Measurements from ENCODE around the gene SIAH1. TPM values are rescaled to one million over a fixed set of nuclear protein-coding genes. Genes with fewer than 3 reads are reported as not detected.

The SIAH1 gene, protein sequence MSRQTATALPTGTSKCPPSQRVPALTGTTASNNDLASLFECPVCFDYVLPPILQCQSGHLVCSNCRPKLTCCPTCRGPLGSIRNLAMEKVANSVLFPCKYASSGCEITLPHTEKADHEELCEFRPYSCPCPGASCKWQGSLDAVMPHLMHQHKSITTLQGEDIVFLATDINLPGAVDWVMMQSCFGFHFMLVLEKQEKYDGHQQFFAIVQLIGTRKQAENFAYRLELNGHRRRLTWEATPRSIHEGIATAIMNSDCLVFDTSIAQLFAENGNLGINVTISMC
- 90.0 TPM for total RNA-seq

DNA sequence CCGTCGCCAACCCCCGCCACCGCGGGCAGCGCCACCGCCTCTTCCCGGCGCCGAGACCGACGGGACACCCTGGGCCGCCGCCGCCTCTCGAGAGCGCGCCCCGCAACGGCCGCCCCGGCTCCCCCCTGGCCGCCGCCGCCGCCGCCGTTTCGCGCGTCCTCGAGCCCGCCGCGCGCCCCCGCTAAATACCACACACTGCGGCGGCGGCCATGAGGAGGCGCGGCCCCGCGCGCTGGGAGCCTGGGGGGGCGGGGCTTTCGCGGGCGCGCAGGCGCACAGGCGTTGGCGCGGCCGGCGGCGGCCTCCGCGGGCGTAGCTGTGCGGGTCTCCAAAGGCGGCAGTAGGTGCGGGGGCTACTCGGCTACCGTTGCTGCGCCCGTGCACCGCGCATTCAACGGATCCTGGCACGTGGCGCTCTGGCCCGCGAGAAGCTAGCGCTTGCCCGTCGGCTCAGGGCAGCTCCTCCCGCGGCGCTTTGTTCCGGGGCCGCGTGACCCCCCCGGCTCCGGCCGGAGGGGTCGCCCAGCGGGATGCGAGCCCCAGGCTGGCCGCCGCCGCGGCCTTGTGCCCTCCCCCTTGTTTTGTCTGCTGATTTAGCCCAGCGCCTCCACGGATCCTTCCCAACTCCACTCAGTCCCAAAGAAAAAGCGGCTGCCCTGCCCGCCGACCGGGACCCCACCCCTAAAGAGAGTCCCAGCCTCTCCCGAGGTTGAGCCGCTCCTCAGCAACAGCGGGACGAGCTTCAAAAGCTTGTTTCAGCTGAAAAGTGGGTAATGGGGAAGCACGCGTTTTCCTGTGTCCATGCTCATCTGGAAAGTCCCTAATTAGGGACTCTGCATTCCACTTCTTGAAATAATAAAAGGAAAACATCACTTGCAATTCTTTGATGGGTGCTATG is at the start of gene SIAH1:
Gene SIAH1 (minus strand): TSS at position 161 of the 898 bp plus-strand sequence. CDS start 22,985 bp downstream, outside the sequence.

Small RNA genes lying within 50 kb of the gene (small RNA-seq; reads per million reads assigned to genes)
- gene RF00017 = not detected

Other genes with a start within 250 kb of the SIAH1 start
- 0.46 TPM for gene ABCC12, start 229.4 kb downstream of the SIAH1 start, total RNA-seq
- gene LONP2, start 141.1 kb downstream of the SIAH1 start, total RNA-seq = 69.0 TPM
- gene ABCC11, start 137.9 kb downstream of the SIAH1 start, total RNA-seq = 0.46 TPM
- gene N4BP1, start 224.8 kb upstream of the SIAH1 start, total RNA-seq = 32.1 TPM

Data from diencephalon (tissue), 1 donor.